ENCODE results near the gene STX5. TPM values are rescaled to one million over a fixed set of nuclear protein-coding genes. Genes with fewer than 3 reads are reported as not detected.
"Not testable (repeated sequence)": the region's sequence is repeated elsewhere in the genome, so short reads cannot be mapped to it uniquely, and the experiment has no call there.

STX5 gene
- polyA plus RNA-seq, 3 donors = 29.6 to 40.2 (median 32.2) TPM

DNA sequence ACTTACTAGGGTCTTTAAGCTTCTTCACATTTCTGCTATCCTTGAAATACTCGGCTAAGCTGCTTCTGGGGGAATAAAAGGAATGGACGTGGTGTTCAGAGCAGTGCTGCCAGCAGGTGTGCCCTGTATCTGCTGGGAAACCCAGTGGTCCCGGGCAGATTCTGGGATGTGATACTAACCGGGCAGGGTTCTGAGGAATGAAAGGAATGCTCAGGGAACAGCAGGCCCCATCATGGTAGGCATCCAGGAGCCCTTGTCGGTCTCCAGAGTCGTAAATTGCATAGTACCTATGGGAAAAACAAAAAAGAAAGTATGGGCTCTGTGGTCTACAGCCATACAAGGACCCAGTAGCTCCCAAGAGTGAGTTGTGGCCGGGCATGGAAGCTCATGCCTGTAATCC is 35.6 kb downstream of the STX5 start:
- H3K27ac ChIP-seq (ENCODE audit: low read depth, low read length) = no peak overlapping the region
- WGBS, 3 donors = 88 to 91% (median 89%) methylated on average over 7 of the region's 7 CpGs

DNA sequence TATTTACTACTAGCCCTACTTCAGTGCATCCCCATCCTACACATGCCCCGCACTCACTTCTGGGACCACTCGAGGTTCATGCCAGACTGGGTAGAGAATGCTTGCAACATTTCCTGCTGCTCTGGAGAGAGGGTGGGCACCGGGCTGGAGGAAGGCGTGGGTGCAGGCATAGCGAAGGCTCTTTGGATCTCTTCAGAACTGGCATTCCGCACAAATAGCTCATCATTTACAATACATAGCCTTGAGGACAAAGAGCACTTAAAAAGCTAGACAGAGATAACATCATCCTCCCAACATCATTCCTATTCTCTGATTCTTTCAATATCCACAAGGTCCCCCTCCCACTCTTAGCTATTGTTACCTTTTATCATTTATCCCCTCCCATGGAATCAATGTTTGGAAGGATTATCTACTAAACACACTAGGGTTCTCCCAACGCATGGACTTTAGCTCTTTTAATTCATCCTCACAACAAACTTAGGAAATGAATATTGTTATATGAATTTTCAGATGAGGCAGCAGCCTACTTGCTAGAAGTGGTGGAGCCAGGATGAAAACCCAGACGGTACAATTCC is 37.6 kb downstream of the STX5 start:
- 75 to 91% (median 81%) methylated on average over 8 of the region's 8 CpGs for WGBS, 3 donors
- no peak overlapping the region for H3K27ac ChIP-seq (ENCODE audit: low read depth, low read length)

DNA sequence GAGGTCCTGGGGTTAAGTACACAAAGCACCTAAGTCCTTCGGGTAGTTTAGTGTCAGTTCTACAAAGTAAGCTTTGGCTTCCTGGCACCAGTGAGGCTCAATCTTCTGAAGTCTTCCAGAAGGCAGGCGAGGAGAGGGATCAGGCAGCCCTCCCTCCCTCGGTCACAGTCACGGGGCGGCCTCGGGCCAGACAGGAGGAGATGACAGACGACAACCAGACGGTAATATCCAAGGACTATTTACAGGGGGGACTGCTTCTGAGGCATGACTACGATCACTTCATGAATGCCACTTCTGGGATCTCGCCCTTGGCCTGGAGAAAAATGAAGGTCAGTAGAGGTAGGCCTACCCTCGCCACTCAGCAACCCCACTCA is 39.7 kb downstream of the STX5 start:
- WGBS, 3 donors = 23 to 33% (median 28%) methylated on average over 11 of the region's 11 CpGs
- H3K27ac ChIP-seq (ENCODE audit: low read depth, low read length) = no peak overlapping the region

- no peak within 1 kb of the TSS for H3K27ac ChIP-seq (ENCODE audit: low read depth, low read length)
- WGBS, 3 donors = 0% methylated on average over 57 to 58 of the region's 58 CpGs
Measured at GRCh38 chr11:62791501-62792201, 40.2 kb downstream of the STX5 start, which contains the start of gene TMEM223. TMEM223 (minus strand) TSS chr11:62792006; CDS start chr11:62791994, 12 bp downstream.

DNA sequence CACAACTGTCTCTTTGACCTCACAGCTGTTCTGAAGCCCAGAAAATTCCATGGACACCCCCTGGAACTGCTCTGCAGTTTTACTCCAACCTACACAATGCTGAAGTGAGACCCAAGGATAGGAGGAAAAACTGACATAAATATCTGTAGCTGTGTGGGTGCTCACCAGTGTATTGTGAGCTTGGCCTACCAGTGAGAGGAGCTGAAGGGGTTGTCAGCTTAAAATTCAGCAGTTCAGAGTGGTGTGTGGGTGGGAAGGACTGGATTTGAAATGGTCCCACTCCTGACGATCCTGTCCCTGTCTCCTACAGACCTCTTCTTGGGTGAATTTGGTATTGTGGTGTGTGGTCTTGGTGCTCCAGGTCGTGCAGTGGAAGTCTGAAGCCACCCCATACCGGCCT is 42.3 kb downstream of the STX5 start:
- no peak overlapping the region for H3K27ac ChIP-seq (ENCODE audit: low read depth, low read length)
- 64 to 68% (median 65%) methylated on average over 3 of the region's 3 CpGs for WGBS, 3 donors

GRCh38 chr11:62788991-62789390 is 42.9 kb downstream of the STX5 start:
- no peak overlapping the region for H3K27ac ChIP-seq (ENCODE audit: low read depth, low read length)
- 65 to 79% (median 77%) methylated on average over 5 of the region's 5 CpGs for WGBS, 3 donors

DNA sequence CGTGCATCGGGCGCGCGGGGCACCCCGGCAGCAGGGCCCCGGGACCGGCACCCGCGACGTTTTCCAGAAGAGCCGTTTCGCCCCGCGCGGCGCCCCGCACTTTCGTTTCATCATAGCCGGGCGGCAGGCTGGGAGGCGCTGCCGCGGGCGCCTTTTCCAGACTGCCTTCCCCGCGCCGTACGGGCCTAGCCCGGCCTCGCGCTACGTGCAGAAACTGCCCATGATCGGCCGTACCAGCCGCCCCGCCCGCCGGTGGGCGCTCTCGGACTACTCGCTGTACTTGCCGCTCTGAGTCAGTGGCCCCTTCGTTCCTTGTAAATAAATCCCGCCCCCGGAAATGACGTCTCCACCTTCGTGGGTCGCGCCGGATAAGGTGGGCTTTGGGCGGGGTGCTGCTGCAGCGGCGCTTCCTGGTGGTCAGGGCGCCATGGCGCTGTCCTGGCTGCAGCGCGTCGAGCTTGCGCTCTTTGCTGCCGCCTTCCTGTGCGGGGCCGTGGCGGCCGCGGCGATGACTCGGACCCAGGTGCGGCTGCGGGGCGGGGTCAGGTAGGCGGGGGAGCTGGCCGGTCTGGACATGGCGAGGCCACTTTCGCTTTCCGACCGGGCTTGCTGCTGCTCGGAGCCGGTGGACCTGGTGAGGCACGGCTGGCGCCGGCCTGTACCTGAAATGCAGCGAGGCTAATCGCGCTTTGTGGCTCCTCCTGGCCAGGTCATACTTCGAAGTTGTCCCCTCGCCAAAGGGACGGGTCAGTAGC is 44.7 kb downstream of the STX5 start, which contains the start of gene TMEM179B:
Gene TMEM179B (plus strand): TSS at position 398 of the 755 bp plus-strand sequence. CDS start 30 bp downstream, at position 428.
- H3K27ac ChIP-seq (ENCODE audit: low read depth, low read length) = peak within 1 kb of the TSS; percentile 58
- WGBS, 3 donors = 0 to 1% (median 0%) methylated on average over 87 to 88 of the region's 88 CpGs

DNA sequence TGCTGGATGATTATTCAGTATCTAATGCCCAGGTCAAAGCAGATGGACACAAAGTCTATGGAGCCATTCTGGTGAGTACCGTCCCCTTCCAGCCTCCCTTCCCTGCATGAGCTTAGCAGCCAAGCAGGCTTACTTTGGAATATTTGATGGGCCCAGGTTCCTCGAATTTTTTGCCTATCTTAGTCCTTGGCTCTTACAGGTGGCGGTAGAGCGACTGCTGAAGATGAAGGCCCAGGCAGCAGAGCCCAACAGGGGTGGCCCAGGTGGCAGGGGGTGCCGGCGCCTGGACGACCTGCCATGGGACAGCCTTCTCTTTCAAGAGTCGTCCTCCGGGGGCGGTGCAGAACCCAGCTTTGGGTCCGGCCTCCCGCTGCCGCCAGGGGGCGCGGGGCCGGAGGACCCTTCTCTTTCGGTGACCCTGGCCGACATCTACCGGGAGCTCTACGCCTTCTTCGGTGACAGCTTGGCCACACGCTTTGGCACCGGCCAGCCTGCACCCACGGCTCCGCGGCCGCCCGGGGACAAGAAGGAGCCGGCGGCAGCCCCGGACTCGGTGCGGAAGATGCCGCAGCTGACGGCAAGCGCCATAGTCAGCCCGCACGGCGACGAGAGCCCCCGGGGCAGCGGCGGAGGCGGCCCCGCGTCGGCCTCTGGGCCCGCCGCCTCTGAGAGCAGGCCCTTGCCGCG is 45.4 kb downstream of the STX5 start:
- H3K27ac ChIP-seq (ENCODE audit: low read depth, low read length) = peak overlapping the region; percentile 58
- WGBS, 3 donors = 1 to 2% (median 1%) methylated on average over 50 to 51 of the region's 51 CpGs

- no peak overlapping the region for H3K27ac ChIP-seq (ENCODE audit: low read depth, low read length)
- 91 to 95% (median 94%) methylated on average over 7 of the region's 7 CpGs for WGBS, 3 donors
Measured at GRCh38 chr11:62782753-62783152, 49.1 kb downstream of the STX5 start.

DNA sequence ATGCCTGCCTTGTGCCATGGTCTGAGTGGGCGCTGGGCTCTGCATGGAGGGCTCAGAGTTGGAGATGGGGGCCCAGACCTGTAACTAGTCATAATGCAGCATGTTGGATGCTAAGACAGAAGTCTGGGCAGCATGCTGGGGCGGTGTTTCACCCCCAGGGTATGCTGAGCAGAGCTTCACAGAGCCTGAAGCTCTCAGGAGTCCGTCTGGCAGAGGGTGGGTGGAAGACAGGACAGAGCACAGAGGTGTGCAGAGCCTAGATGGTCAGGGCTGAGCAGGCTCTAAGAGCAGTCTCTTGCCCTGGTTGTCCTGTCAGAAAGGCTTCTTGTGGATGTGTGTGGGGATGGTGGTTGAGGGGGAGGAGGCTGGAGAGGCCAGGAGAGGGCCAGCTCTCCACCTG is 53.4 kb downstream of the STX5 start:
- WGBS, 3 donors = 94 to 96% (median 95%) methylated on average over 3 of the region's 3 CpGs
- no peak overlapping the region for H3K27ac ChIP-seq (ENCODE audit: low read depth, low read length)

DNA sequence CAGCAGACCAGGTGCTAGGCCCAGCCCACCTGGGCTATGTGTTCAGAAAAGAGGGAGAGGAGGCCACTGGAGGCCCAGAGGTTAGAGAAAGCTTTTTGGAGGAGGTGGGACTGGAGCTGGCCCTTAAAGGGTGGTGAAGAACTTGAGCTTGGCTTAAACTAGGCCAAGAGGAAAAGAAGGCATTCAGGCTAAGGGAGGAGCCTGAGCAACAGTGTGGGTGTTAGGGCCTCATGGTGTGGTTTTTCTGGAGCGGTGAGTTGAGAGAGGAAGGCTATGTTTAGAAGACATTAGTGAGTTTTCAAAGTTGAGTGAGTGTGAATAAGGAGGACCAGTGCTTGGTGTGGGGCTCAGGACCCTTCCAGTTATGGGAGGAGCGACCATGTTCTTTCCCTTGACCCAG is 54.5 kb downstream of the STX5 start:
- H3K27ac ChIP-seq (ENCODE audit: low read depth, low read length) = no peak overlapping the region
- 86 to 97% (median 93%) methylated on average over 2 of the region's 2 CpGs for WGBS, 3 donors

GRCh38 chr11:62775646-62776045 is 56.2 kb downstream of the STX5 start:
- H3K27ac ChIP-seq (ENCODE audit: low read depth, low read length) = no peak overlapping the region
- 93 to 94% (median 93%) methylated on average over 17 of the region's 17 CpGs for WGBS, 3 donors

DNA sequence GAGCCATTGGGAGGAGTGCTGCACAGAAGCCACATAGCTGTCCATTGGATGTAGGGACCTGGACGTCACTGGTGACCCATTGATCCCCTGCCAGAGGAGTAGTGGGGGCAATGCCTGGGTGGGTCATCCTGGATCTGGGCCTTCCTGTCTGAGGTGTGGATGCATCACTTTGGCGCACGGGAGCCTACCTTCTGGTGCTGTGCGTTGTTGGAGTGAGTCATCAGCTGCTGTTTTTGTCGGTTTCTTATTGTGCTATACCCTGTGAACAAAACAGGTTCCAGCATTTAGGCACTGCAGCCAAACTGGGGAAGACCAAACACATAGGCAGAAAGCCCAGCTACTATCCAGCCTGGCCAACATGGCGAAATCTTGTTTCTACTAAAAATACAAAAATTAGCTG is 57.4 kb downstream of the STX5 start:
- no peak overlapping the region for H3K27ac ChIP-seq (ENCODE audit: low read depth, low read length)
- WGBS, 3 donors = 86 to 91% (median 89%) methylated on average over 6 of the region's 6 CpGs

DNA sequence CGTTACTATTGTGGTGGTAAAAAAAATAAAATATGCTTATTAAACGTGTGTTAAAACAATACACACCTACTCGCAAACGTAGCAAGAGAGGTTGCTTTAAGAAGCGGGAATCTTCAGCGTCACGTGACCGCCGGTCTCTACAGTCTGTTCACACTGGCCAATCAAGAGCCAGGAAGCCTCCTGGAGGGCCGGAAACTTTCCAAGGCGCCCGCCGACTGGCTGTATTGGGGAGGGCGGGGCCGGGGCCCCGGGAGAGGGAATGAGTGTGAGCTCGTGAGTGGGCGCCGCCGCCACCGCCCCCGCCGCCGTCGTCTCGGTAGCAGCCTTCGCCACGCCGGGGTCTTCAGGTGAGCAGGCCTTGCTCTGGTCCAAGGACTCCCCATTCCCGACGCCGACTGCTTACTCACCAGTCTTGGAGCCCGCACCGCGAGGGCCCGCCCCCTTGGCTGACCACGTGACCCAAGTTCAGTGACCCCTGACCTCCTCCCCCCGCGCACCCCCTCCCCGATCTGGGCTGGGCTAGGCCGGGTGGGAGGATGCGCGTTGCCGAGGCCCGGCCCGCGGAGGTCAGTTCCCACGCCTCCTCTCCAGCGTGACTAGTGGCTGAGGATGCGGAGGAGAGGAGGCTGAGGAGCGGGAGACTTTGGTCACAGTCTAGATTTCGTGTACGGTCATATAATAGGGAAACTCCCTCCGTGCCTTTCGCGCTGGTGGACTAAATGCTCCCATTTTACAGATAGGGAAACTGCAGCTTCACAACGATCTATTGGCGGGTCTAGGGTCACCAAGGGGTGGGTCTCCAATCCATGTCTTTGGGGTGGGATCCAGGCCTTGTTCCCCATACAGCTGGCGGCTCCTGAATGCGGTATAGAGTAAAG is 60.5 kb downstream of the STX5 start, which contains the start of gene TAF6L:
Gene TAF6L (plus strand): TSS at position 253 of the 878 bp plus-strand sequence. CDS start 4,388 bp downstream, outside the sequence.
- WGBS, 3 donors = 2 to 3% (median 2%) methylated on average over 55 to 60 of the region's 60 CpGs
- H3K27ac ChIP-seq (ENCODE audit: low read depth, low read length) = peak within 1 kb of the TSS; percentile 74

GRCh38 chr11:62770778-62771143 is 61.1 kb downstream of the STX5 start:
- WGBS, 3 donors = 1 to 2% (median 1%) methylated on average over 18 of the region's 18 CpGs
- H3K27ac ChIP-seq (ENCODE audit: low read depth, low read length) = no peak overlapping the region

- H3K27ac ChIP-seq (ENCODE audit: low read depth, low read length) = not testable (repeated sequence)
- 32 to 41% (median 38%) methylated on average over 9 of the region's 9 CpGs for WGBS, 3 donors
Measured at GRCh38 chr11:62760867-62761227, 71.0 kb downstream of the STX5 start.

DNA sequence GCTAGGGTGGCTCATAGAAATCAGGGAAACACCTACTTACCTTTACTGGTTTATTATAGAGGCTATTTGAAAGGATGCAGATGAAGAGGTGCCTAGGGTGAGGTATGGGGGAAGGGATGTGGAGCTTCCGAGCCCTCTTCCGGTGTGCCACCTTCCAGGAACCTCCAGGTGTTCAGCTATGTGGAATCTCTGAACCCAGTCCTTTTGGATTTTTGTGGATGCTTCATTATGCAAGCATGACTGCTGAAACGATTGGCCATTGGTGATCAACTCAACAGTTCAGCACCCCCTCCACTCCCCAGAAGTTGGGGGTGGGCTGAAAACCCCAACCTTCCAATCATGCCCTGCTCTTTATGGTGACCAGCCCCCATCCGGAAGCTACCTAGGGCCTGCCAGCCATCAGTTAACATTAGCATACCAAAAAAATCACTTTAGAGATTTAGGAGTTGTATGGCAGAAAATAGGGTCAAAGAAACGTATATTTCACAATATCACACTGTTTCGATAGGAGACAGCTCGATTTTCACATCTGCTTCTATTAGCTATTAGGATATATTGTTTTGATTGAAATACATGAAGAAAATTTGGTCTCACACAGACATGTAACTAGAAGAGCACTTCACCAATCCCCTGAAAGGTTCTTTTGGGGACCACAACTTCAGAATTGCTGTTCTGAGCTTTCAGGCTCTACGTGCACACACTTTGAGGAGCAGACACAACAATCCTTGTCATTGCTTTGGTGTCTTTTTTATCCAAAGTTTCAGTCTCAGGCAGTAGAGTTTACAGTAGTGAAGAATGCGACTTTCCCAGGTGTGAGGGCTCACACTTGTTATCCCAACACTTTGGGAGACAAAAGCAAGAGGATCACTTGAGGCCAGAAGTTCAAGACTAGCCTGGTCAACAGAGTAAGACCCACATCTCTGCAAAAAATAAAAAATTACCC is 73.7 kb downstream of the STX5 start:
- 63 to 71% (median 67%) methylated on average over 9 of the region's 9 CpGs for WGBS, 3 donors
- no peak overlapping the region for H3K27ac ChIP-seq (ENCODE audit: low read depth, low read length)

All from adipose tissue (tissue), 3 donors.